LHCN-M2 (cell line): ENCODE measurements around the gene ALDH3A1. TPM values are rescaled to one million over a fixed set of nuclear protein-coding genes. Genes with fewer than 3 reads are reported as not detected.

Experiments
- DNase-seq: peaks from one replicate; pipeline ENCODE4 v3.0.0-alpha.2; 2012; ENCODE audit warnings: low read depth
- total RNA-seq: library from RNA; depleted of rRNA; stranded (reverse); fragments of >200 nt; gene quantifications from 2 replicates; pipeline ENCODE4 v1.2.3, GENCODE V29; 2014

The ALDH3A1 gene
- total RNA-seq, 1 experiment from 2014 or later, result not detected

DNA sequence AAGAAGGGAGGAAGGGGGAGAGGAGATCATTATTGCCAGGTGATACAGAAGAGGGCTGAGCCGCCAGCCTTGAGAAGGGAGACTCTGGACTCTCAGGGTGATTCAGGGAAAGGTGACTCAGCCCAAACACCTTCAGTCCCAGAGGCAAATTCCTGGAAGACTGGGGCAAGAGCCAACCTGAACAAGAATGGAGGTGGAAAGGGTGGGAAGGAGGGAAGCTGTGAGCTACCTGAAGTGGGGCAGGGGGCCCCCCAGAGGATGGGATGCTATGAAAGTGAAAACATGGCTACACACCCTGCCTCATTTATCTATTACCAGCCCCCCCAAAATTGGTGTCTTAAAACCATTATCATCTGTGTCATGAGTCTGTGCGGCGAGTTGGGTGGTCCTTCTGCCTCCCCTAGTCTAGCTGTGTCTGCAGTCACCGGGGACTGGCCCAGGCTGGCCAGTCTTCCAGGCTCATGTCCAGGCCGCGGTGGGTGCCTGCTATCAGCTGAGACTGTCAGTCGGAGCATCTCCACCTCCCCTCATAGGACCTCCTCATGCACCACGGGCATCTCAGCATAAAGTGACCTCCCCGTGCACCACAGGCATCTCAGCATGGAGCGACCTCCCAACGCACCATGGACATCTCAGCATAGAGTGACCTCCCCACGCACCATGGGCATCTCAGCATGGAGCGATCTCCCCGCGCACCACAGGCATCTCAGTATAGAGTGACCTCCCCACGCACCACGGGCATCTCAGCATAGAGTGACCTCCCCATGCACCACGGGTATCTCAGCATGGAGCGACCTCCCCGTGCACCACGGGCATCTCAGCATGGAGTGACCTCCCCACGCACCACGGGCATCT, 28.5 kb downstream of the ALDH3A1 start:
- DNase-seq, result no peak

- no peak for DNase-seq
Observed at GRCh38 chr17:19718613-19719354, 29.3 kb downstream of the ALDH3A1 start.

GRCh38 chr17:19718041-19718612, 30.0 kb downstream of the ALDH3A1 start:
- no peak for DNase-seq

GRCh38 chr17:19717411-19717908, 30.6 kb downstream of the ALDH3A1 start:
- DNase-seq, result no peak

GRCh38 chr17:19717031-19717360, 31.1 kb downstream of the ALDH3A1 start:
- no peak for DNase-seq

- DNase-seq, result no peak
Observed at GRCh38 chr17:19716108-19717030, 31.7 kb downstream of the ALDH3A1 start, which contains the start of gene SLC47A2. Gene SLC47A2, minus strand, starts transcription at chr17:19716584. Its CDS starts 29 bp downstream, at chr17:19716555.

DNA sequence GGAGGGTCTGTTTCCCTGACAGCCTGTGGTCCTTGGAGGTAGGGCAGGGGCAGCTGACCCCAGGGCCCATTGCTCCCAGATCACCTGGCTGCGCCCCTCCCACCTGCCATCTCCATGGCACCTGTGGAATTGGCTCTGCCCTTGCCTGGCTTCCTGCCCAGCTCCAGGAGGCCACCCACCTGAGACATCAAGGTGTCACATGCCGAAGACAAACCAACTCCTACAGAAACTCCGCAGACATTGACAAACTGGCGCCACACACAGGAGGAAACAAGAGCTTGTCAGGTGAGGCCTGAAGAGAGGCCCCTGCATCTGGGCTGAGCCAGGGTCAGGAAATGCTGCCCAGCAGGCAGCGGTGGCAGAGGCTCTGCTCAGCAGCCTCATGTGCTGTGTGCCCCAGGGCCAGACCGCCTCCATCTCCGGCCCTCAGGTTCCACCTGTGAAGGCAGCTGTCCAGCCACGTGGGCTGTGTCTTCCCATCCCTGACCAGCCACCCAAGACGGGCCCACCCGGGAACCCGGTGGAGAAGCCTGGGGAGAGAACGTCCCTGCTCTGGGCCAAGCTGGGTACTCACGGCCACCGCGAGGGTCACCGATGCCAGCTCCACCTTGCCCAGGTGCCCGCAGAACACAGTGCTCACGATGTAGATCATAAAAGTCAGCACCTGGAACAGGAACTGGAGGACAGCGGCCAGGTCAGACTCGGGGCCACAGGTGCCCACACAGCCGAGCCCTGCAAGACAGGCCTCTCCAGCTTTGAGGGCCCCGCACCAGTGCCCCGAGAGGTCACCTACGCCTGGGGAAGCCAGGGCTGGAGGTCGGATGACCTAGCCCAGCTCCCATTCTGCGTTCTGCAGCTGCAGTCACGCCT, 33.3 kb downstream of the ALDH3A1 start:
- DNase-seq, result no peak

GRCh38 chr17:19713901-19714361, 34.2 kb downstream of the ALDH3A1 start:
- DNase-seq, result no peak

DNA sequence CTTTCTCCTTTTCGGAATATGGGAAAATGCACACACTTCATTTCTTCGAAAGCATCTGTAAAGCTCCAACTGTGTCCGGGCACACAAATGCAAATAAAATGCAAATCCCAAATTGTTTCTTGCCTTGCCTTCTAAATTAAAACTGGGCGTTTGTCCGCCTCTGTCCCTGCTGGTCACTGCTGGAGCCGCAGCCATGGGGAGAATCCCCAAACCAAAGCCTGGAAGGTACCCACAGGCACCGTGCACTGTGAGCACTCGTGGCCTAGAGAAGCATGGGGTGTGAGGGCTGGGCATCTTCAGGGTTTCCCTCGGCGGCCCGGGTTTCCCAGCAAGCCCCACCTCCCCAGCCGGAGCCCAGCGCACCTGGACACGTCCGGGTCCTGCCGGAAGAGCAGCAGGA, 34.6 kb downstream of the ALDH3A1 start:
- no peak for DNase-seq

DNA sequence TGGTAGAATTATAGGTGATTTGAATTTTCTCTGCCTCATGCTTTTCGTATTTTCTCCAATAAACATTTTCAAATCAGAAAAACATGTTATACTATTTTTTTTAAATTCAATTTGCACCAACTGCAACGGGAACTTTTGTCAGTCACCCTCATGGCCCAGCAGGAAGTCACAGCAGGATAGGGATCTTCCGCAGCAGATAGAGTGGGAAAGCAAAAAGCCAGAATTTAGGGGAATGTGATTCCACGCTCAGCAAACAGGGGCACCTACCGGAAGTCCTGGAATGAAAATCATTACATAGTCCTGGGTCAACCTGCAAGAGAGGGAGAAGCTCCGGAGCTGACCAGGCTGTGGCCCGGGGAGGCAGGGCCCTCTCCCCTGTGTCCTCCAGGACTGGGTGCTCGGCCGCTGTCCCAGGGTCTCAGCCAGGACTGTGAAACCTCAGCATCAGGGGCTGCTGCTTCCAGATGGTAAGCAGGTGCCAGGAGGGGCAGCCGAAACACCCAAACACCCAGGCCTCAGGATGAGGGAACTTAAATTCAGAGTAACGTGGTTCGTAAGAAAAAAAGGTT, 35.6 kb downstream of the ALDH3A1 start:
- DNase-seq, result no peak

DNA sequence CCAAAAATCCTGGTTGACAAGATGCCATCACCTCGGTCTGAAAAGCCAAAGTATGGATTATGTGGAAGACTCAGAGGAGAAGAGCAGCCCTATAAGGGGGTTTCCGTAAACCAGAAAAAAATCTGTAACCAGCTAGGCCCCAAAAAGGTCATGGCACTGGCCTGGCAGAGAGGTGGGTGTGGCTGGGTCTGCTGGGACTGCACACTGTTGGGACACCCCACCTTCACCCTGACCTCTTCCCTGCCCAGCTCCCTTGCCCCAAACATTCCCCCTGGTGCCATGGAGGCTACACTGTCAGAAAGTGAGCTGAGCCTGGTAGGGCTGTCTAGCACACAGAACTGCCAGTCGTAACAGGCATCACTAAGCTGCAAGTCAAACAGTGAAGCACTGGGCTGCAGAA, 38.3 kb downstream of the ALDH3A1 start:
- no peak for DNase-seq

GRCh38 chr17:19708431-19709175, 39.5 kb downstream of the ALDH3A1 start:
- DNase-seq, result no peak

- no peak for DNase-seq
Observed at GRCh38 chr17:19707728-19708221, 40.3 kb downstream of the ALDH3A1 start.

DNA sequence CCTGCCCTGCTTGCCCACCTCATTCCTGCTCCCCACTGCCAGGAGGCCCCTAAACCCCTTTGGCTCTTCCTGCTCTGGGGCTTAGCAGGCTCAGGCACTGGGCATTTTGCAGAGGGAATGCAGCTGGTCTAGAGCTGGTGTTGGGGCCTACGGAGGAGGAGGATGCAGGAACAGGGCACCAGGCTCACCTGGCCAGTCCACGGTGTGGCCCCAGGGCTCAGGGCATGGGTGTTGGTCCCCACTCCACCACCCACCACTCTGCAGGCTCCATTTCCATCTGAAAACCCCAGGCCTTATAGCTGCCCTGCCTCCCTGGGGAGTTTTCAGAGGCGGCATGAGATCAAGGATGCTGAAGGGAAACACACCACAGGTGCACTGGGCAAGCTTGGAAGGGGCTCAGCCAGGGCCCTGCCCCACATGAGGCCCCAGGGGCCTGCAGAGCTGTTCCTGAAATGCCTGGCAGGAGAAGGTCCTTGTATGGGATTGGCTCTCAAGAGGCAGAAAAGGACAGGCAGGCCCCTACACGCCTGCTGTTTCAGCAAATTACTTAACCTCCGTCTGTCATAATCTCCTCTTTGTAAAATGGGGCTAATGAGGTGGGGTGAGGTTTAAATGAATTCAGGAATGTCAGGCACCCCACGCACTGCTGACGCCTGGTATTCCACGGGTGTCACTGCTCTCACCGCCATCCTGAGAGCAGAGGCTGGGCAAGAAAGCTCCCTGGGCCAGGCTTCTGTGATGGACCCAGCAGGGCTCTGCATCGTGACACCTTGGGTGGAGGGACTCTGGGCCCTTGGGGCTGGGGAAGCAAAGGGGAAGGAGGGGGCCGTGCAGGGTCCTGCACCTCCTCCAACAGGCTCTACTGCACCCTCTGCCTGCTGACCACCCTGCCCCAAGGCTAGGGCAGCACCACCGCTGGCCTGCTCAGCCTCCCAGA, 41.0 kb downstream of the ALDH3A1 start:
- DNase-seq, result no peak

DNA sequence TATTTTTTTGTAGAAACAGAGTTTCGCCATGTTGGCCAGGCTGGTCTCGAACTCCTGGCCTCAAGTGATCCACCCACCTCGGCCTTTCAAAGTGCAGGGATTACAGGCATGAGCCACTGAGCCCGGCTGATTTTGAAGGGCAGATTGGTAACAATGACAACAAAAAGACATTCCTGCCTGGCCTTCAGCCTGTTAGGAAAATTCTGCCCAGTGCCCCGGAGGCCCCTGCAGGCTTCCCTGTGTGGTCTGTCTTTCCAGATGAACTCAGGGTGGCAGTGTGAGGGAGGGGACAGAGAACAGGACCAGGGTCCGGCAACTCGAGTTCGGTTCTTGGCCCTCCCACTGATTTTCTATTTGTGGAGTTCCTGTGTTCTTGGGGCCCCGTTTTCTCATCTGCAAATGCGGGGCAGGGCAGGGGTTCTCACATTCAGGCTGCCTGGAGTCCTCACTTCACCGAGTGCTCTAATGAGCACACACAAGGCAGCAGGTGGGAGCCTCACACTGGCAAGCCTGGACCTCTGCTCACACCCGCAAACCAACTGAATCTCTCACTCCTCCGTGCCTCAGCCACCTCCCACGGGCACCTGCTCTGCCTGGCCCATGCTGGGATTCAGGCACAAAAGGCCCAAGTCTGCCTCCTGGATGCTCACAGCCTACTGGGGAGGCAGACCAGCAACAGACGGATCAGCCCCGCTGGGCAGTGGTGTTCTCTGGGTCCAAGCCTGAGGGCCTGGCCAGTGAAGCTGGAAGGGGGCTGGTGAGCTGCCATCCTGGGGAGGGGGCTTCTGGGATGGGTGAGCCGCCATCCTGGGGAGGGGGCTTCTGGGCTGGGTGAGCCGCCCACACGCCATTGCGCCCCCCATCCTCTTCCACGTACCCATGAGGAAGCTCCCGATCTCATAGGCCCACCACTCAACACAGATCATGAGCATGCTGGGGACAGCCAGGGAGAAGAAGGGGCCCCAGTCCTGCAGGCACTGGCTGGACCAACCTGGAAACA, 42.0 kb downstream of the ALDH3A1 start:
- no peak for DNase-seq

GRCh38 chr17:19705201-19705600, 42.9 kb downstream of the ALDH3A1 start:
- no peak for DNase-seq
